Erythroblast (primary cell): ENCODE measurements around the gene OR8B3.

Source experiments
- GATA1 ChIP-seq: IDR thresholded peaks from 2 replicates; pipeline ENCODE4 v1.6.1; 2011; ENCODE audit warnings: low read depth, mild to moderate bottlenecking, control low read depth, low read length, moderate library complexity
- POLR2A ChIP-seq: IDR thresholded peaks from 2 replicates; pipeline ENCODE4 v1.6.1; 2011; ENCODE audit warnings: mild to moderate bottlenecking, low read length

DNA sequence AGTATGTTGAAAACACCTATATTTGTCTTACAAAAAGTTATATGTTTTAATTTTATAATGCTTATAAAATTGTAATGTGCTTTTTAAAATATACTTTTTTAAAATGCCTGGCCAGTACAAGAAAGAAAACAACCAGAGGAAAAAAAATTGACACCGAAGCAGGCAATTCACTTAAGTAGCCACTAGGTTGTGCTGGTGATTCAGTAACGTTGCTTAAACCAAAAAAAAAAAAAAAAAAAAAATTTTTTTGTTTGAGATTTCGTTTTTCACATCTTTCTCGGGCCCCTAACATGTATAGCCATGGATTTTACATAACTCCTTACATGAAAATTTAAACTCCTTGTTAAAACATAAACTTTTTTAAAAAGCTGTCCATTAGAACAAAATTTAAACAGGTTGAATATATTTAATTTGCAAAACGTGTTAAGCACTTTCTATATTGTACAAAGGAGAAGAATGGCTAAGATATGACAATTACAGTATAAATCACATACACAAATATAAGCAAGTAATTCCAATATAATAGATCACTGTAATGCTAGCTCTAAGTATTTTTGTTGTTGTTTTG is 16.6 kb upstream of the OR8B3 start:
- TF ChIP-seq POLR2A (no peak), GATA1 (no peak)
